ENCODE results near the gene SDF4.
"Not testable (repeated sequence)": the region's sequence is repeated elsewhere in the genome, so short reads cannot be mapped to it uniquely, and the experiment has no call there.

SDF4 gene

GRCh38 chr1:1196431-1197187, 35.2 kb downstream of the SDF4 start:
- TF ChIP-seq GLIS2 (tag by site-specific recombination; IDR thresholded peaks at IDR 0.05) (no peak), YY2 (tag by site-specific recombination; IDR thresholded peaks at IDR 0.05) (no peak), PRDM1 (tag by site-specific recombination; IDR thresholded peaks at IDR 0.05) (no peak), ZNF239 (tag by site-specific recombination; IDR thresholded peaks at IDR 0.05) (no peak), ZNF660 (tag by site-specific recombination; IDR thresholded peaks at IDR 0.05) (no peak), ZNF138 (tag by site-specific recombination; IDR thresholded peaks at IDR 0.05; ENCODE audit: borderline replicate concordance) (no peak), ZNF521 (tag by site-specific recombination; IDR thresholded peaks at IDR 0.05) (no peak)
- no peak overlapping the region for H3K27ac ChIP-seq (ENCODE audit: extremely low read depth, low read depth, low read length)
- ChIA-PET POLR2A (no interaction called here), CTCF (no interaction called here)
- H3K4me3 ChIP-seq (ENCODE audit: low read depth, low read length) = no peak overlapping the region
- no peaks in the 10 kb centered on the region for H3K36me3 ChIP-seq (ENCODE audit: control insufficient read depth in 2 of 2, insufficient read depth in 1 of 2, low read length in 2 of 2)
- no peaks in the 10 kb centered on the region for H3K9me3 ChIP-seq (ENCODE audit: control insufficient read depth, insufficient read depth, low read depth, low read length)
- no peaks in the 10 kb centered on the region for H3K4me1 ChIP-seq (ENCODE audit: control insufficient read depth, insufficient read depth, low read length)

- H3K9me3 ChIP-seq (ENCODE audit: control insufficient read depth, insufficient read depth, low read depth, low read length); CTCF ChIA-PET; POLR2A ChIA-PET: not testable (repeated sequence)
Observed at GRCh38 chr1:1195726-1196125, 36.1 kb downstream of the SDF4 start.

GRCh38 chr1:1194723-1195122, 37.1 kb downstream of the SDF4 start:
- POLR2A ChIA-PET = interaction anchor here (0.6 kb wide), 1 partner anchor 331 kb away, joined by 4 read pairs; no protein-coding TSS in a partner anchor
- Histone ChIP-seq H3K27ac (ENCODE audit: extremely low read depth, low read depth, low read length) (no peak overlapping the region), H3K9me3 (ENCODE audit: control insufficient read depth, insufficient read depth, low read depth, low read length) (no peaks in the 10 kb centered on the region), H3K4me1 (ENCODE audit: control insufficient read depth, insufficient read depth, low read length) (no peaks in the 10 kb centered on the region), H3K4me3 (ENCODE audit: low read depth, low read length) (no peak overlapping the region), H3K36me3 (ENCODE audit: control insufficient read depth in 2 of 2, insufficient read depth in 1 of 2, low read length in 2 of 2) (no peaks in the 10 kb centered on the region)
- CTCF ChIA-PET = interaction anchor here (1.3 kb wide), 1 partner anchor 72 kb away, joined by 5 read pairs; no protein-coding TSS in a partner anchor
- TF ChIP-seq ZNF26 (tag by site-specific recombination; IDR thresholded peaks at IDR 0.05) (0 out of 2 replicates have a peak, but pooled peaks have one; percentile 19), ZNF133 (tag by site-specific recombination; IDR thresholded peaks at IDR 0.05) (peak; percentile 98), KLF1 (tag by site-specific recombination; IDR thresholded peaks at IDR 0.05) (no peak), ZNF830 (tag by site-specific recombination; IDR thresholded peaks at IDR 0.05; ENCODE audit: low read depth) (no peak), ZNF76 (tag by site-specific recombination; IDR thresholded peaks at IDR 0.05; ENCODE audit: borderline replicate concordance, low read depth) (peak; percentile 36; the same call in 1 of the 2 replicates), ZNF404 (tag by site-specific recombination; IDR thresholded peaks at IDR 0.05) (no peak), MZF1 (tag by site-specific recombination; IDR thresholded peaks at IDR 0.05; ENCODE audit: borderline replicate concordance) (no peak), ZNF416 (tag by site-specific recombination; IDR thresholded peaks at IDR 0.05) (no peak), ZNF704 (tag by site-specific recombination; IDR thresholded peaks at IDR 0.05) (no peak), WT1 (tag by site-specific recombination; IDR thresholded peaks at IDR 0.05) (no peak), ATF2 (tag by site-specific recombination; IDR thresholded peaks at IDR 0.05; ENCODE audit: low read depth) (no peak), ZNF221 (tag by site-specific recombination; IDR thresholded peaks at IDR 0.05; ENCODE audit: borderline replicate concordance) (no peak), ZNF174 (tag by site-specific recombination; IDR thresholded peaks at IDR 0.05) (no peak), TSHZ1 (tag by site-specific recombination; IDR thresholded peaks at IDR 0.05; ENCODE audit: borderline replicate concordance) (no peak), ZFP41 (tag by site-specific recombination; IDR thresholded peaks at IDR 0.05; ENCODE audit: borderline replicate concordance) (no peak), KLF8 (tag by site-specific recombination; IDR thresholded peaks at IDR 0.05) (peak; percentile 53; the same call in 1 of the 2 replicates)

More at GRCh38 chr1:1195726-1196125, 36.1 kb downstream of the SDF4 start:
- not testable (repeated sequence) for H3K27ac ChIP-seq (ENCODE audit: extremely low read depth, low read depth, low read length); H3K36me3 ChIP-seq (ENCODE audit: control insufficient read depth in 2 of 2, insufficient read depth in 1 of 2, low read length in 2 of 2); H3K4me3 ChIP-seq (ENCODE audit: low read depth, low read length); H3K4me1 ChIP-seq (ENCODE audit: control insufficient read depth, insufficient read depth, low read length)
